Stimulated activated CD8-positive, alpha-beta memory T cell treated with anti-CD3 and anti-CD28 coated beads, Interleukin-4, amount 100 ng/mL, for 48 hours (primary cell): ENCODE data around the gene CYB5RL.
"Not testable (repeated sequence)": the region's sequence is repeated elsewhere in the genome, so short reads cannot be mapped to it uniquely, and the experiment has no call there.

ENCODE experiments used
- DNase-seq: peaks from one replicate; pipeline ENCODE4 v3.0.0-alpha.2; 2020

The CYB5RL gene

DNA sequence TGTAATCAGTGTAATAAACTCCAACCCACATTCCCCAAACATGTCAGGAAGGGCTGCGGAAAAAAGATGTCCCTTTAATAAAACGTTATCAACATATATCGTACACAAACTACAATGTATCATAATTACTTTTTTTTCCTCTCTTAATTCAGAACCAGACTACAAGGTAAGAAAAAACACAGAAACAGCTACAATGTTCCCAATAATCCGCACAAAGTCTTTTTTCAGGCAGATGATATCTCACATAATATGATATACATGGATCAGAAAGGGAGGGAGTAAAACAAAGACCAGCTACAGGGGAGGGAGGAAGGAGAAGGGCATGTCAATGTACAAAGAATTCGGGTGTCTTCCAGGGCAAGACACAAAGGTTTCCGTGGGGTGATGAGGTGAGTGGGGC, 25.5 kb upstream of the CYB5RL start:
- no peak for DNase-seq

DNA sequence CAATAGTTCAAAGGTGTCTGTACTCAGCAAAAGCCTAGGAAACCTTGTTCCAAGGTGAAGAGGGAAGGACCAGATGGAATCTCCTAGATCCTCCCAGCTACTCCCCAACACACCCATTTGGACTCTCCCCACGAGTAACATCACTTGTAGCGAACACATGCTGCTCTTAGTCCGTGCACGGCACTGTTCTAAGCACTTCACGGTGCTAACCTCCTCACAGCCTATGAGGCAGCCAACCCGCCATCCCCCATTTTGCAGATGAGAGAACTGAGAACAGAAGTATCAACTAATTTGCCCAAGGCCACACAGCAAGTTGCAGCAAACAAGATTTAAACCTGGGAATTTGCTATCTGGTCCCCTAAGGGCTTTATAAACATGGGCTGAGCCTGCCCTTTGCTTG, 24.4 kb upstream of the CYB5RL start:
- no peak for DNase-seq

DNA sequence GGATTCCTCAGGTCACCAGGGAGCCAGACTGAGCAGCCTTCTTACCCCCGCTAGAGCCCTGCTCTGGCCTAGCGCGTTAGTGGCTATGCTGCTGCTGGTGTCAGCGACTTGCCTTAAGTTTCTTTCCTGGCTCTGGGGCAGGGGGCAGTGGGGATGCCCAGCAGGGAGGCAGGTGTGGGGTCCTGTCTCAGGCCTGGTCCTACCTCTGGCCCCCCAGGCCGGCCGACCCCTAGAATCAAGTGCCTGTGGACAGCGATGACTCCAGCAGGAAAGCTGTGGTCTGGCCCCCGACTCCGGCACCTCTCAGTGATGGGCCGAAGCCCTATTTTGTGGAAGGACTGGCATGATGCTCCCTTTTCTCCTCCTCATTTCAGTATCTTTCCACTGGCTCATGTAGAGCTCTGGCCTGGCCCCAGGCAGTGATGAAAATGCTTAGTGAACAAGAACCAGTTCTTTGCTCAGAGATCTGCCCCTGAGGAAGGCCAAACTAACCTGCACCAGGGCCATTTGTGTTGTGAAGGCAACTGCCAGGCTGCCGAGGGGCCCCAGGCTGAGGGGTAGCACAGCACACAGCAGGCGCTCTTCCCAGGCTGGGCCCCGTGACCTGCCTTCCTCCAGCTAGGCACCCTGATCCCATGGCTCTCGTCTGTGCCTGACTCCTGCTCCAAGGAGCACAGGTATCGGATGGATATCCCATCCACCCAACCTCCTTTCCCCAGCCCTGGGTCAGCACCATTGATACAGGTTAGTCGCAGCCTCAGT, 23.8 kb upstream of the CYB5RL start:
- DNase-seq: no peak

DNA sequence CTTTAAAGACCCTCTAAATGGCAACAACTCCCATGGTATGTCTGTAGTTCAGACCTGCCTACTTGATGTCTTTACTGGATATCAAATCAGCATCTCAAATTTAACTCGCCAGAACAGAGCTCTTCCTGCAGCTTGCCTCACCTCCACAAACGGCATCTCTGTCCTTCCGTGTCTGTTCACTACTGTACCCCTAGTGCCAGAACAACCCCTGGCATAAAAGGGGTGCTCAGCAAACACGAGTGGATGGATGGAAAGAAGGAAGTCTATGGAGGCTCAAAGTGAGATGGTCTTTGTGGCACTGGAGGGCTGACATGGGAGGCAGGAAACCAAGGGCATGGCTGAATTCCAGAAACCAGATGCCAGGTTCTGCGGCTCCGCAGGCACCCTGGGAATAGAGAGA, 22.9 kb upstream of the CYB5RL start:
- DNase-seq: no peak

DNA sequence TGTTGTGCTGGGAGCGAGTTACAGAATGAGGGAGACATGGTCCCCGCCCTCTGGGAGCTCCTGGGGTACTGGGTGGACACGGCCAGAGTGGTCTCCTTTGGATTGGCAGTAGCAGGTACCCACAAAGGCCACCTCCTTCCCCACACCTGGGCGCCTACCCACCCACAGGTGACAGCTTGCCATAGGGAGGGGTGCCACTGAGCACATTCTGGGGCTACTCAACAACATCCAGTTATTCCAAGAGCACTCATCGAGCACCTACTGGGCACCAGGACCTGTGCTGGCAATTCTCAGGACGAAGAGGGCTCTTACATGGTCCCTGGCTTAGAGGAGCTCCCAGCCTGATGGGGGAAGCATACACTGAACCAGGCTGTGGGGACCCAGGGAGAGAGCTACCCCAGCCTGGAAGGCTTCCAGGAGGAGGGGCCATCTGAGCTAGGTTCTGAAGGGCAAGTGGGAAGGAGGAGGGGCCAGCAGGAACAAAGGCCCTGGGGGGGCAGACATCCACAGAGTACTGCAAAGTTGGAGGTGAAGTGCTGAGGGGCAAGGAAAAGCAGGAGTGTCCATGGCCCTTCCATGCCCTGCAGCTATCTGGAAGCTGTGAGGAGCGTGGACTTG, 22.1 kb upstream of the CYB5RL start:
- DNase-seq: no peak

DNA sequence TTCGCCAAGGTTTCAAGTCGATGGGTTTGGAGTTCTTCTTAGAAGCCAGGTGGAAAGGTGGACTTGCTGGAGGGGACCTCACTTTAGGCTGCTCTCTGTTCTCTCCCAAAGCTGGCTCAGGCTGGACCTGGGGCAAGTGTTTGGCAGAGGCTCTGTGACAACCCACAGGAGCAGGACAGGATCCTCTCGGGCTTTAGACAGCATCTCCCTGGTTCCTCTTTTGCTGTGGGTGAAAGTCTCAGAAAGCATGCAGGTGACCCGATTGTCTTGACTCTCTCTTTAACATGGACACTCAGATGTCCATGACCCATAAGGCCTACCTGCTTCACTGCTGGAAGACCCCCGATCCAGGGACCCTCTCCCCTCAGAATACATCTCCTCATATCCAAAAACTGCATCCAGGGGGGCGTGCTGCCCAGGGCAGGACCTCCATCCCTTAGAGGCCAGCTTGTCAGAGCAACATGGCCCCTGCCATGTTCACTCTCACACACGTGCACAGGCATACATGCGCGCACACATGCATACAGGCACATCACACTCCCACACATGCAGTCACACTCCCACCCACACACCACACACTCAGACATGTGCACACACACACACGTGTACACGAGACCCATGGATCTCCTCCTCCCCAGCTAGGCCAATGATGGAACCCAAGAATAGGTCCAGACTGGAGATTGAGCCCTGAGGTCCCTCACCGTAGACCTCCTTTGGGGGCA, 21.4 kb upstream of the CYB5RL start:
- DNase-seq: no peak

DNA sequence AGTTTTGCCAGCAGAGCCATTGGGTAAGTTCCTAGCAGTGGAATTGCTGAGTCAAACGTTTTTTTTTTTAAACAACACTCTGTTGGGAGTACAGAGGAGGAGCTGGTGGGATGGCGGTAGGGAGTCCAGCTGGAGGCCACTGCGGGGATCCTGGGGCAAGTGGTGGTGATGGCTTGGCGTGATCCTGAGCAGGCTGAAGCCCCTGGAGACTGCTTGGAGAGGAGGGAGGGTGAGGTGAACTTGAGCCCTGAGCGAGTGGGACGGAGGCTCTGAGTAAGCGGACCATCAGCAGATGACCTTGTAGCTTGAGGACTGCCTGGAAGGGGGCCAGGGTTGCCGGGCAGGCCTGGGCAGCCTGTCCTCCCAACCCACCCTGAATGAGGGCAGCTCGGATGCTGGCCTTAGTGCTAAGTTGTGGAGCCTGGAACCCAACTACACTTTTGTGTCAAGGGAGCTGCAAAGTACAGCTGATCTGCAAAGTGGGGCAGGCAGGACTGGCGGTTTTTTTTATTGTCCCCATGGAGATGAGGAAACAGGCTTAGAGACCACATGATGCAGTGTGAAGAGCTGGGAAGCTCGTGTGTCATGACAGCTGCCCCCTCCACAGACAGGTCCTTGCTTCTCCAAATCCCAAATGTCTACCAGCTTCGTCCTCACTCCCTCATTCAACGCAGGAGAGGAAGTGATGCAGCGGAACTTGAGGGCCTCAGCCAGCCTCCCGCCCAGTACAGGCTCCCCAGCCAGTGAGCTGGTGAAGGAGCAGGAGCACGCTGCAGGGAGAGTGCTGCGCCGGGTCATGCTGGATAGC, 20.4 kb upstream of the CYB5RL start:
- no peak for DNase-seq

DNA sequence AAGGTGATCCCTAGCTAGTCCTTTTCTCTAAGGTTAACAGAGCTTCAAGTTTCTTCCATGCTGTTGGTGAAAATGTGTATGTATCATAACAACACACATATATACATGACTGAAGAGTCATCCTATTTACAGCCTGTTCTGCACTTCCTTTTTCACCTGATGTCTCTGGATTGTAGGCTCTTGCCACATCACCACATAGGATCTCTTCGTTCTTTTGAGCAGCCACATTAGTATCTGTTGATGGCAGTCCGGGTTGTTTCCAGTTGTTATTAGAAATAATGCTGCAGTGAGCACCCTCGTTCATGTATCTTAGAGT, 19.8 kb upstream of the CYB5RL start:
- DNase-seq: no peak

DNA sequence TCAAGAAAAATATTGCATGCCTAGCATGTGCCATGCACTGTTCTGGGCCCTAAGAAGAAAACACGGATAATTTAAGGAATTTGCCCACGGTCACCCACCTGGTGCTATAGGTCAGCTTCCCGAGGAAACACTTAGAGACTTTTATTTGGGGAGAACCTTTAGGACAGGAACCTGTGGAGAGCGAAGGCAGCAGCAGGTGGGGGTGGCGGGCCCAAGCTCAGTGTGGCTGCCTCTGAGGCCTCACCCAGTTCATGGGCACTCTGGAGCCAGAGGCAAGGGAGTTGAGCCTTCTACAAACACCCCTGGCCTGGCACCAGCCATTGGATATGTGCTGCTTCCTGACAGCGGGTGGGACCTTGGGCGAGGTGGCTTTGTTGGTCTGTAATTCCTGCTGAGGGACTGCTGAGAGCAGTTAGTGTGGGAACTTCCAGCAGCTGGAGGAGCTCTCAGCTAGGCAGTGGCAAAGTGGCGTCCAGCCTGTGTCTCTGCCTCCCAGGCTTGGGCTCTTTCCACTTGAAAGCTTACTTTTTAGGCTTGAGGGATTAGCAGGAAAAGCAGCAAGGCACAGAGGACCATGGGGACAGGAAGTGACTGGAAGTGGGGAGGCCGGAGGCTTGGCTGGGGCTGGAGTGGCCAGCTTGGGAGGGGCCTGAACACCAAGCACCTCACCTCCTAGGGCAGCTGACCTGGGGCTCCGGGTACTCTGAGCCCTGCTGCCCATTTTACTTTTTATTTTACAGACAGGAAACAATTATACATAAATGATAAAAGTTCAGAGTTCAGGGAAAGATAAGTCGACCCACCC, 19.3 kb upstream of the CYB5RL start:
- no peak for DNase-seq

DNA sequence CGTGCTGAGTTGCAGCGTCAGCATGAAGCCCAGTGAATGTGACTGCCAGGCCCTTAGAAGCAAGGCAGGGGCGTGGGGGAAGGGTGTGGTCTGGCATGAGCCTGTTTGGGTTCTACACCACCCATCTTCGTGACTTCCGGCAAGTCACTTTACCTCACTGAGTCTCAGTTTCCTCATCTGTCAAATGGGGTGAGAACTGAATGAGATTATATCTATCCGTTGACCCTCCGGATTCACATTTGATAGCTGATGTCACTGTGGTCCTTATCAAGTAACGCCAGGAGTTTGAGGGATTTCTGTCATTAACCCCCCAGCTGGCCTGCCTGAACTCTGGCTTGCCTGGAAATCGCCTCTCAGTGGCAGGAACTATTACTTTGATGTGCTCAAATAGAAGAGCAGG, 15.7 kb upstream of the CYB5RL start:
- no peak for DNase-seq

DNA sequence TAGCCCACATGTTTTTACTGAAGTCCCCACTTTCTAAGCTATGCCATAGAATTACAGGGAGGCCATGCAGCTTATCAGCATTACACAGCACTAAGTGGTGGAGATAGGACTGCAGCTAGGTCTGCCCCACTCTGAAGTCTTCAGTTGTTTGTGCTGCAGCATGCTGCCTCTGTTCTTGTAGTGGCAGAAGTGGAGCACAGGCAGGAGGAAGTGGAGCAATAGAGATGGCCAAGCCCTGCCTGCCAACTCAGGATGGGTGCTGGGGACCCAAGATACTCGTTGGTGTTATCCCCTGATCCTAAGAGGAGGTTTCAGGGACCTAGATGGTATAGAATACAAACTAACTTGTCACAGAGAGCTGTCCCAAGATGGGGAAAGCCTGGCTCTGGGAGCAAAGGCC, 13.0 kb upstream of the CYB5RL start:
- DNase-seq: no peak

DNA sequence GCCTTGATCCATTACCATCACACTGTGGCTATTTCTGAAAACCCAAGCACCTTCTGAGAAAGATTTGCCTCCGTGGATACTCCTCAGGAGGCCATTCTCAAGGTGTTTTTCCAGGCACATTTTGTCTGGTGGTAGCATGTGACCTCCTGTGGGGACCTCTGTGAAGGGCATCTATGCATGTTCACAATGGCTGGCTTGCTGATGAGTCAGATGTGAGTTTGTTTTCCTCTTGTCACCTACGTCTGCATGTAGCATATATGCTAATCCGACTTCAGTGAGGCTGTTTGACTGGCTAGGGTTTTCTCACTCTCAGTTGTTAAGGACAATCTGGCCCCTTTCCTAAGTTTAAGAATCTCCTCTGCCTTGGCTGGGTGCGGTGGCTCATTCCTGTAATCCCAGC, 8.1 kb upstream of the CYB5RL start:
- not testable (repeated sequence) for DNase-seq

DNA sequence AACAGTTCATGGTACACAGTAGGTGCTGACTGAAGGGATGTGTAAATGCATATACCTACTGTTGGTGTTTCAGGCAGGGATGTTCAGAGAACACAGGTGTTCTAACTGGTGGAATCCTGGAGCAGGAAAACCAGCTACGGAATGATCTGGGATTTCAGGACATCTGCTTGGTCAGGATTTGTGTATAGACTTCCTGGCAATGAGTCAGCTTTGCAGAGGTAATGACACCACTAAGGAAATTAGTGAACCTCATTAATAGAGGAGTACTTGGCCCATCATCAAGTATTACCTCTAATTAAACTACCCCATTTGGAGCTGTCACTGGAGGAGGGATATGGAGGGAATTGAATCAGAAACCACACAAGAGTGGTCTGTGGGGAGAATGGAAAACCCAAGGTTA, 7.5 kb upstream of the CYB5RL start:
- no peak for DNase-seq

DNA sequence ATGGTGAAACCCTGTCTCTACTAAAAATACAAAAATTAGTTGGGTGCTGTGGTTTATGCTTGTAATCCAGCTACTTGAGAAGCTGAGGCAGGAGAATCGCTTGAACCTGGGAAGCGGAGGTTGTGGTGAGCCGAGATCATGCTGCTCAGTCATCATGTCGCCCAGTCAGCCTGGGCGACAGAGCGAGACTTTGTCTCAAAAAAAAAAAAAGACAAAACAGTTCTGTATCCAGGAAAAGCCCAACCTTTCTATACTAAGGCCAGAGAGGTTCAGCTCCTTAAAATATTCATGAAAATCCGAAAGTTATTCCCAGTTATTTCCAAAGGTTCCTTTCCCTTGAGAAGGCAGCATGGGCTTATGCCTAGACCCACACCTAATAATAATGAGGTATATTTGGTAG, 4.4 kb upstream of the CYB5RL start:
- no peak for DNase-seq

DNA sequence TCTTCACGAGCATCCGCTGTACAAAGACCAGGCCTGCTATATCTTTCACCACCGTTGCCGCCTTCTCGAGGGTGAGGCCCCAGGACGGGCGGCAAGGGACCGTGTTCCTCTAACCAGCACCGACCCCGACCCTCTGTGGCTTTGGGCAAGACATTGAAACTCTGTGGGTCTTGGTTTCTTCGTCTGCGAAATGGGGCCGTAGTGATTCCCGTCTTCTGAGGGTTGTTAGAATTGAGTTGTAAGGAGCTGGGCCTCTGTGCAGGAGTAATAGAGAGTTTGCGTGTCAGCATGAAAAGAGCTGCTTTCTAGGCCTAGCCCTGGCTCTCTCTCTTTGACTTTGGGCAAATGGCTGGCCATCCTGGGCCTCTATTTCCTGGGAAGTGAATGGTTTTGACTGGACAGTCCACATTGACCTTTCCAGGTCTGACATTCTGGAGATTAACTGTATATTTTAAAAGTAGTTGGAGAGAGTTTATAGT, 728 bp upstream of the CYB5RL start:
- DNase-seq: no peak

DNA sequence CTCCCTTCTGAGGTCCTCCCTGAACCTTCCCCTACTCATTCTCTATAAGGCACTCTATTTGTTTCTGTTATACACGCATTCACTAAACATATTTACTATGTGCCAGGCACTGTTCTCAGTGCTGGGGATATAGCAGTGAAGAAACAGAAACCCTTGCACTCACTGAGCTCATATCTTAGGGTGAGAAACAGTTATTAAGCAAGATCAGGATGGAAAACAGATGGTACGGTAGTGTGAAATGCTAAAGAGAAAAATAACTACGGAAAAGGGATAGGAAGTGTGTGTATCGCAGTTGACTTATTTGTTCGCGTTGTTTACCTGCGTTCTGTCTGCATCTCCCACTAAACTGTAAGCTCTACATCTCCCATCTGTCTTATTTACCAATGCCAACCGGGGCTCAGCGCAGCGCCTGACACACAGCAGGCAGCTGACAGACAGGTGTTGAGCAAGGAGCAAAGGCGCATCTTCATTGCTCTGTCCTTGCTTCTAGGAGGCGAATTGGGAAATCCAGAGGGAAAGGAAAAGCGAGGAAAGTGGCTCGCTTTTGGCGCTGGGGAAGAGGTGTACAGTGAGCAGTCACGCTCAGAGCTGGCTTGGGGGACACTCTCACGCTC, 572 bp downstream of the CYB5RL start:
- no peak for DNase-seq

DNA sequence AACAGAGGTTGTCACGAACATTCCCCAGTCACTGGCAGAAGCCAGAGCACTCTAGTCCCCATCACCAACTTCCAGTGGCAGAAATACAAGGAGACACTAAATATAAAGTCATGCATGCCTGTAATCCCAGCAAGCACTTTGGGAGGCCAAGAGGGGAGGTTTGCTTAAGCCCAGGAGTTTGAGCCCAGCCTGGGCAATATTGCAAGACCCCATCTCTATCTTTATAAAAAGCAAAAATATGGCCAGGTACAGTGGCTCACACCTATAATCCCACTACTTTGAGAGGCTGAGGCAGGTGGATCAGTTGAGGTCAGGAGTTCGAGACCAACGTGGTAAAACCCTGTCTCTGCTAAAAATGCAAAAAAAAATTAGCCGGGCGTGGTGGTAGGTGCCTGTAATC, 6.4 kb downstream of the CYB5RL start:
- DNase-seq: no peak

DNA sequence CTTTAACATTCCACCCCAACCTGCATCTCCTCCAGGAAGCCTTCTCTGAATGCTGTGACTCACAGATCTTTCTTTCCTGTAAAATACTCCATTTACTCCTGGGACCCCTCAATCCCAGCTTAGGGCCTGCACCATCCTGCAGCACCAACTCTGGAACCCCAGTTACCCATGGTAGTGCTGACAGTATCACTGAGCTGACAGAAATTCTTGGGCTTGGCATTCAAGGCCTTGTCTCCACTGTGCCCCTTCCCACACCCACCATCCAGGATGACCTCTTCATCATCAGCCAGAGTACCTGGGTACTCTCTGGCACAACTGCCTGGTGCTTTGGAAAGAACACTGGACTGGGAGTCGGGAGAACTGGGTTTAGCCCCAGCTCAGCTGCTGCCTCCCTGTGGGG, 8.3 kb downstream of the CYB5RL start:
- DNase-seq: no peak

DNA sequence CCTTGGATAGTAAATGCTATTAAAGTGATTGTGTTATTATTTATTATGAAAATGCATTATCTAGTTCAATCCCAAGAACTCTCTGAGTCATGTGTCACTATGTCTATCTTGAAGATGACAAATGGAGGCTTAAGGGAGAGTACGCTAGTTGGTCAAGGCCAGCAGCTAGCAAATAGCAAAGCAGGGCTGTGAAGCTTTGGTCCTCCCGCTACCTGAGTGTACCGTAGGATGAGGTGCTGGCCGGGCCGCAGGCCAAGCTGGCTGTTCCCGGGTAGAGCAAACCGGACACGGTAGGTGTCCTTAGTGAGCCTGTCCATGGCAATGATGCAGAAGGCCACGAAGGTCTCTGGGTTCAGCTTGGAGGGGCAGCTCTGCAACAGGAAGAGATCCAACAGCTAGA, 9.3 kb downstream of the CYB5RL start:
- DNase-seq: no peak

DNA sequence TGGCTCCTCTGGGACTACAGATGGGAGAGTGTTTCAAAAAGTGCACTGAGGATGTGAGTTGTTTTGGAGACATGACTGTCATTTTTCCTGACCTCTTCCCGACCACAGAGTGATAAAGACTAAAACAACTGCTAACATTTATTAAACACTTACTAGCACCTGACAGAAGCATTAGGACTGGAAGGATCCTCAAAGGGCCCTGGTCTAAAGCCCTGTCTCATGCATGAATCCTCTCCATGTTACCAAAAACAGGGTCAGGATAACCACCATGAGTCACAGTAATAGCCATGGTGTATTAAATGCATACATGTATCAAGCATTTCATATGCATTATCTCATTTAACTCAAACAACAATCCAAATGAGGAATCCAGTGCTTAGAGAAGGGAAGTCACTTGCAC, 11.5 kb downstream of the CYB5RL start:
- DNase-seq: no peak

DNA sequence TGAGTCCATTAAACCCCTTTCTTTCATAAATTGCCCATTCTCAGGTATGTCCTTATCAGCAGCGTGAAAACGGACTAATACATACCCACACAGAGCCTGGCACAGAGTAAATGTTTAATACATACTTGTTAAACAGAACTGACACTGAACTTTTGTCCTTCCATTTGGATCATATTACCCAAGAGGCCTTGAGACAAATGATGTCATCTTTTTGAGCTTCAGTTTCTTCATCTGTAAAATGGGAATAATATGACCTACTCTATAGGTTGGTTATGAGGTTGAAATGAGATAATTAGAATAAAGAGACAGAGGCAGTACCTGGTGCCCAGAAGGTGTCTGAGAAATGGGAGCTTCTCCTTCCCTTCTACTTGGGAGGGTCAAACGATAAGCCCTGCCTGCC, 13.8 kb downstream of the CYB5RL start:
- no peak for DNase-seq

DNA sequence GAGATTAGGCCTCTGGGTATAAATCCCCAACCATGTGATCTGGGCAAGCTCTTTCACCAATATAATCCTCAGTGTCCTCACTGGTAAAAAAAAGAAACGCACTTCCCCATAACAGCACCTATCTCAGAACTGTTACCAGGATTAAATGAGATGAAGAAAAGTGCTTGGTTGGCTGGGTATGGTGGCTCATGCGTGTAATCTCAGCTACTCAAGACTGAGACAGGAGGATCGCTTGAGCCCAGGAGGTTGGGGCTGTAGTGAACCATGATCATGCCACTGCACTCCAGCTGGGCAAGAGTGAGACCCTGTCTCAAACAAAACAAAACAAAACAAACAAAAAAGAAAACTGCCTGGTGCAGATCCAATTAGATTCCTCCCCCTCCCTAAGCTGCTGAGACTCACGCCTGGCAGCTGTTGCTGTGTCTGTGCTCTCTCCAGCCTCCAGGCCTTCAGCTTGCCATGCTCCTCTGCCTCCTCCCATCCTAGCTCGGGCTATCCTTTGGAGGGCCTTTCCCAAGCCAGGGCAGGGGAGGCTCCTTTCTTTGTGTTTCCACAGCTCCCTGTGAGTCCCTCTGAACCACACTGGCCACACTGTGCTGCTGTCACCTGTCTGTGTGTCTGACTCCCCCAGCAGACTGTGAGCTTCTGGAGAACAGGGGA, 19.0 kb downstream of the CYB5RL start:
- DNase-seq: no peak
